Measurements from ENCODE around the gene MAP3K7.

DNA sequence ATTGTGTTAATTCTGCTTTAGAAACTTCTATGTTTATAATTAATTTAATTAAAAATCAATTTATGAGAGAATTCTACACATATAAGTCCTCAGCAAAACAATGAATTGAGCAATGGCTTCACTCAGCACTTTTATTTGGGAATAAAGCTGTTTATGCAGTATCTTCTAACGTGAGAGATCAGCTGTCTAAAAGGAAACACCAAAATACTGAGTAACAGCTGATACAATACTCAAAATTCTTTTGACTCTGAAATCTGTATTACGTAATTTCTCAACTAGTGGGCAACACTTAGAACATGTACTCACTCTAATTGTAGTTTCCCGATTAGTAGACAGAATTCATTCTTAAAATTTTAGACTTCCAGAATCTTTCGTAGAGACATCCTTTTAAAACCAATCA lies 49.8 kb downstream of the MAP3K7 start:
- TF ChIP-seq, protein P1, sequence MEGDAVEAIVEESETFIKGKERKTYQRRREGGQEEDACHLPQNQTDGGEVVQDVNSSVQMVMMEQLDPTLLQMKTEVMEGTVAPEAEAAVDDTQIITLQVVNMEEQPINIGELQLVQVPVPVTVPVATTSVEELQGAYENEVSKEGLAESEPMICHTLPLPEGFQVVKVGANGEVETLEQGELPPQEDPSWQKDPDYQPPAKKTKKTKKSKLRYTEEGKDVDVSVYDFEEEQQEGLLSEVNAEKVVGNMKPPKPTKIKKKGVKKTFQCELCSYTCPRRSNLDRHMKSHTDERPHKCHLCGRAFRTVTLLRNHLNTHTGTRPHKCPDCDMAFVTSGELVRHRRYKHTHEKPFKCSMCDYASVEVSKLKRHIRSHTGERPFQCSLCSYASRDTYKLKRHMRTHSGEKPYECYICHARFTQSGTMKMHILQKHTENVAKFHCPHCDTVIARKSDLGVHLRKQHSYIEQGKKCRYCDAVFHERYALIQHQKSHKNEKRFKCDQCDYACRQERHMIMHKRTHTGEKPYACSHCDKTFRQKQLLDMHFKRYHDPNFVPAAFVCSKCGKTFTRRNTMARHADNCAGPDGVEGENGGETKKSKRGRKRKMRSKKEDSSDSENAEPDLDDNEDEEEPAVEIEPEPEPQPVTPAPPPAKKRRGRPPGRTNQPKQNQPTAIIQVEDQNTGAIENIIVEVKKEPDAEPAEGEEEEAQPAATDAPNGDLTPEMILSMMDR (IDR thresholded peaks at IDR 0.05; ENCODE audit: poor library complexity): no peak
- no peak for TF ChIP-seq EZH2phosphoT487 (IDR thresholded peaks at IDR 0.05; ENCODE audit: low read depth, severe bottlenecking, unreplicated experiment)

All from hepatocyte (in vitro differentiated cells).